GM19438 (cell line): ENCODE measurements around the gene BCAS3.

Experiments used
- ATAC-seq: cut with Tn5 transposase; IDR thresholded peaks from one replicate; pipeline ENCODE4 v1.9.1; 2021; ENCODE audit warnings: low read depth; ENCODE audit not compliant: unreplicated experiment

Gene BCAS3

GRCh38 chr17:61366715-61367413, 689.2 kb downstream of the BCAS3 start:
- ATAC-seq, result no peak

- no peak for ATAC-seq
These were observed 690.6 kb downstream of the BCAS3 start for GRCh38 chr17:61368049-61368831.

GRCh38 chr17:61368832-61369450, 691.3 kb downstream of the BCAS3 start:
- no peak for ATAC-seq

DNA sequence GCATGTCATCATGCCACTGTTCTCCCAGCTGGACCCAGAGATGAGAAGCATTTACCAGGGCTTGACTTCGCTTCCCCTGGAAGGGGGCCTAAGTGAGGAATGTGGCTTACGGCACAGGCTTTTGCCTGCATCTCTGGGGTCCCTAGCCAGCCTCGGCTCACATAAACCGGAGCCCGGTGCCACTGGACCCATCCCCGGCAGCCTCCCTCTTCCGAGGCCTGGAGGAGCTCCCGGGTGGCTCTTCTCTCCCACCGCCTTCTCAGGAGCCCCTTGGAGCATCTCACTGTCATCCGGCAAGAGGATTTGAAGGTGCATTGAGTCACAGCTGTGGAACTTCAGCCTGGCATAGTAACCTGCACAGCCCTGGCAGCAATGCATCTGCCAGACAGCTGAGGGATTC, 692.1 kb downstream of the BCAS3 start:
- no peak for ATAC-seq

- no peak for ATAC-seq
These were observed 693.5 kb downstream of the BCAS3 start for GRCh38 chr17:61371179-61371578.

- ATAC-seq, result no peak
These were observed 694.0 kb downstream of the BCAS3 start for GRCh38 chr17:61371606-61372005.

DNA sequence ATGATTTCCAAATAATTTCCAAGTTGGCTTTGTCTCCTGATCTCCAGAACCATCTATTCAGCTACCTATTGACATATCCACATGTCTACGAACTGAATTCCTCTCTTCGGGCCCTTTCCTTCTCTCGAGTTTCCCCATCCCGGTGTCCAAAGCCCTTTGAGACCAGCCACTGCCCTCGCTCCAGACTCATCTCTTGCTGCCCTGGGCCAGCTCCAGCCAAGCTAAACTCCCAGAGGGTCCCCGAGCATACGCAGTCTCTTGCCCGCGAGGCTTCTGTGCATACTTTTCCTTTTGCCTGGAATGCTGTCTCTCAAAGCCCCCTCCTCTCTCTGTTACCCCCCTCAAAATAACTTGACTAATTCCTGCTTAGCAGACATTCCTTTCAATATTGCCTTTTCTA, 694.8 kb downstream of the BCAS3 start:
- ATAC-seq, result no peak

GRCh38 chr17:61376931-61377838, 699.5 kb downstream of the BCAS3 start:
- ATAC-seq, result no peak

DNA sequence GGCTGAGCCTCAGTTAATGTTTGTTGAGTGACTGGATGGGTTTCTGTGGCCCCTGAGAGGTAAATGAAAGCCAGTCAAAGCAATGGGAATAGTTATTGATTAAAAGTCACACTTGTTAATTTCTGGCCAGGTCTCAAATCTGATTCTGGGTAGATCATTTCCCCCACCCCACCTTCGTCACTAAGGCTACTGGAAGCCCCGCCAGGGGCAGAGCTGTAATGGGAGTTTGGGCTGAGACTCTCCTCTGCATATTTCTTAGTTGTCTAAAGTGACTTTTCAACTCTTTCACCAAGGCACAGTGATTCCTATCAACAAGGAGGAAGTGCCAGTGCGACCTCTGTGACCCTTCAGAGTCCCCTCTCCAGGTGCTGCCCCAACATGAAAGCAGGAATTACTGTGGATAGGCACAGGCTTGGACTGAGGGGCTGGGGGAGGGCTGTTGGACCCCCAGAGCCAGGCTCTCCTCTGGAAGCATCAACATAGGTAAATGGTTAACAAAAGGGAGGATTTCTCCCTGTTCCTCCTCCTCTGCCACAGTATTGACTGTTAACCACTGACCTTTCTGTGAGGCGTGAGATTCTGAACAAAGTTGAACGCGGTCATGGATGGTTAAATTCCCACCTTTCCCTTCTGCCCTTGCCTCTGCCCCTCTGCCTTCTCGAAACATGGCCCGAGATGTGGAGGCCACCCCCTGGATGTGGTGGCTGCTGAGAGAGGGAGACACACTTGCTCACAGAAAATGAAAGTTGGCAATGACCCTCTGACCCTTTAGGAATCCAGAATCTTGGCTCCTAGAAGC, 701.2 kb downstream of the BCAS3 start:
- no peak for ATAC-seq

GRCh38 chr17:61379457-61380216, 702.0 kb downstream of the BCAS3 start:
- no peak for ATAC-seq

- ATAC-seq, result no peak
These were observed 702.7 kb downstream of the BCAS3 start for GRCh38 chr17:61380217-61380835.

DNA sequence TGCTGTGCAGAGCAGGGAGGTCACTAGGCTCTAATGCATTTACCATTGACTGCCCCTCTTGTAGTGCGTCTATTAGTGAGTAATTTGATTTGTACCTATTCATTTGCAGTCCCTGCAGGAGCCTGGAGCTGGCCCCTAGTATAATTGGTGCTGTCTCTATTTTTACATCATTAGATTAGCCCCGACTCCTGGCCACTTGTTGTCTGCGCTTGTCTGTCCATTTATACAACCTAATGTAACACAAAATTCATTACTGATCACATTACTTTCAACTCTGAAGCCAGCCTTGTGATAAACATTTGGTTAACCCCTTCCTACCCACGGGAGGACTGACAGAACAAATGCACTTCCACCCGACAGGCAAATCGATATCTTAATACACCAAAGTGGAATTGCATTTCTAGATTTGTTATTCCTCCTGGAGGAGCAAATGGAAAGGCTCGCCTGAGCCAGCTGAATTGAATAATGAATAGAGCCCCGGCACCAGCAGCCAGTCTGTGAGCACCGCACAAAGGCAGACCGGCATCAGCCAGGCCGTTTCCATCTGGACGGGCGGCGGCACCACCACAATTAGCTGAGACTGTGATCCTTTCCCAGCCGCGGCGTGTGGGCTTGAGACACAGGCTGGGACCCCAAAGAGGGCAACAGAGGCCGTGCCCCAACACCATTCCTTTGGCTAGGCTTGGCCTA, 703.3 kb downstream of the BCAS3 start:
- ATAC-seq, result no peak

DNA sequence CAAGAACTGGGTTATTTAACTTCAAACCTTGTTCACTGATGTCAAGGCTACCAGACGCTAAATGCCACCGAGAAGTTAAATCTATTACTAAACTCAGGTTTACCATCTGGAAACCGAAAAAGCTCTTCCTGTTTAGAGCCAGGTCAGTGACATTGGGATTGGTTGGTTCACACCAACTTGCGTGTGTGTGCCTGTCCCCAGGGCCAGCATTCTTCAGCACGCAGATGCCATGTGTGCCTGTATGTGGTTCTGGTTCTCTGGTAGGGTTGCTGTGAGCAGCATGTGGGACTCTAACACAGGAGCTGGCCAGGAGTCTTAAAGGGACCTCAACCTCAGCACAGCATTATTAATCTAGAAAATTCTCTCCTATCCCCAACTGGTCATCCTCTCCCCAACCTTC, 703.9 kb downstream of the BCAS3 start:
- ATAC-seq, result no peak

- ATAC-seq, result no peak
These were observed 705.4 kb downstream of the BCAS3 start for GRCh38 chr17:61382796-61383688.

DNA sequence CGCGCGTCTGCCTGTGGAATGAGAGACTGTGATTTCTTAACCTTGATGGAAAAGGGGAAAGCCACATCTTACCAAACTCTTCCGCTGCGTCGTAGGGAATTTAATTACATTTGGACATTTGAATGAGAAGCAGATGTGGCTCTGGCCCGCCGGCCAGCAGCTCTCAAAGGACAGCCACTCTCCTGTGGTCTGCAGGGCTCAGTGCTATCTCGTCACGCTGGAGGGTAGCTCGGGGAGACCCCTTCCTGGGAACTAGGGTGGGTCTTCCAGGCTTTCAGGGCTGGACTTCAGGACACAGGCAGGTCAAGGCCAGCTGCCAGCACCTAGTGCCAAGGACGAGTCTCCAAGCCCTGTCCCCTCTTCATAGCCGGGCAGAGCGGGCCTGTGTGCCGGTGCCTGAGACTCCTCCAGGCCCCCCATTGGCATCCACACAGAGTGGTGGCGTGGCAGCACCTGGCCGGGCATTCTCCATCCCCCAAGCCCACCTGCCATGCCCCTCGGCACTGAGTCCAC, 706.1 kb downstream of the BCAS3 start:
- no peak for ATAC-seq

GRCh38 chr17:61384354-61384691, 706.7 kb downstream of the BCAS3 start:
- no peak for ATAC-seq
